NCI-H1436 treated with DMSO at 0.1 percent for 48 hours (cell line): Measurements from ENCODE around the gene SCN7A.
"Not testable (repeated sequence)": the region's sequence is repeated elsewhere in the genome, so short reads cannot be mapped to it uniquely, and the experiment has no call there.

Experiments
- DNase-seq: peaks from one replicate; lab custom pipeline; 2025; lab: John Stamatoyannopoulos, UW

Gene SCN7A

DNA sequence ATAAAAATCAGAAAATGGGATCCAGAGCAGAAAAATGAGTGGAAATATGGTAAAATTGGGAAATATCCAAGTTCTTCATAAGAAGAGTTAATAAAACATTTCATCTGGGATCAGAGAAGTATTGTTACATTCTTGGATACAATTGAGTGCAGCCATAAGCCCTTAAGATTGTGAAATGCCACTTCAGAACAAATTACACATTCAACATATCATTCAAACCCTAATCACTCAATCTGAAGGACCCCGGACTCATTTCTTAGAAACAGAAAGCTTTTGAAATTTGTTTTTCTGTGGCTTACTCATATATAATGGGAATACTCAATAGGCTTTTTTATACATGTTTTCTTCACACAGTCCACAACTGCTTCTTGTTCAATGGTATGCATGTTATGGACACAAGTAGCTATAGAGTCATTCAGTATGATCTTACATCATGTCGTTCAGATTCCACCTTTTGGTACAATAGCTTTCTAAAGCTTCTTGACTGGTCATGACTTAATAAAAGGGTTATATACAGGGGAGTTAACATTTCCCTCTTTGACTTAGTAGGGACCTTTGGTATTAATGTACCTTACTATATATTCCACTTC lies 39.9 kb downstream of the SCN7A start:
- no peak for DNase-seq

DNA sequence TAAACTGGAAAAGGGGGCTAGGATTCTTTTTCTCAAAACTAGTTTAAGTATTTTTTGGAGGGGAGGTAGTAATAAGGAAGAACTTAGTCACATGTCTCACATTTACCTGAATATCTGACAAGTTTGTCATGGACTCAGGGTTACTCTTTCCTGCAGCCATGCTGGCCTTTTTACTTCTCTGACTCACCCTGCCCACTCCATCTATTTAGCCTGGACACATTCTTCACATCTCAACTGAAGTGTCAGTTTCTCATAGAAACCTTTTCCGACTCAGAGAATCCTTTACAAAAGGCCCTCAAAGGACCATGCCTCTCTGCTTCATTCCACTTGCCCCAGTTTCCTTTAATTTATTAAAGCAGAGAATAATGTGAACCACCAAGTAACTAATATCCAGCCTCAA lies 42.6 kb downstream of the SCN7A start:
- DNase-seq = no peak

DNA sequence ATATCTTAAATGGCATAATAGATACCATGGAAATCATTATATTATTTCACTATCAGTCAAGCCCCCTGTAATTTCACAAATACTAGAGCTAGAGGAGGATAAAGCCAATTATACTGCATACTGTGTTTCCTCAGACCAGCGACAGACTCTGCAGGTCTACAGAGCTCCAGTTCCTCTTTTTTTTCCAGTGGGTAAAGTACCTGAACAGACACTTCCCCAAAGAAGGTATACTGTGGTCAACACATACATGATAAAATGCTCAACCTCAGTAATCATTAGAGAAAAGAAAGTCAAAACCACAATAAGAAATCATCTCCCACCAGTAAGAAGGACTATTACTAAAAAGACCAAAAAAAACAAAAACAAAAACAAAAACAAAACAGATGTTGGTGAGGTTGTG lies 44.6 kb downstream of the SCN7A start:
- no peak for DNase-seq

GRCh38 chr2:166448106-166448505 lies 45.9 kb downstream of the SCN7A start:
- DNase-seq = no peak

GRCh38 chr2:166444306-166444705 lies 49.7 kb downstream of the SCN7A start:
- DNase-seq = no peak

- no peak for DNase-seq
Measured at GRCh38 chr2:166440313-166440712, 53.7 kb downstream of the SCN7A start.

GRCh38 chr2:166439078-166439477 lies 55.0 kb downstream of the SCN7A start:
- no peak for DNase-seq

- no peak for DNase-seq
Measured at GRCh38 chr2:166436976-166437375, 57.1 kb downstream of the SCN7A start.

DNA sequence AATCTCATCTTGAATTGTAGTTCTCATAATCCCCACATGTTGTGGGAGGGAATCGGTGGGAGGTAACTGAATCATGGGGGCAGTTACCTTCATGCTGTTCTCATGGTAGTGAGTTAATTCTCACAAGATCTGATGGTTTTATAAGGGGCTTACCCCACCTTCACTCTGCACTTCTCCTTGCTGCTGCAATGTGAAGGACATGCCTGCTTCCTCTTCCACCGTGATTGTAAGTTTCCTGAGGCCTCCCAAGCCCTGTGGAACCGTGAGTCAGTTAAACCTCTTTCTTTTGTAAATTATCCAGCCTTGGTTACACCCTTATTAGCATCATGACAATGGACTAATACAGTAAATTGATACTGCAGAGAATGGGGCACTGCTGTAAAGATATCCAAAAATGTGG lies 57.9 kb downstream of the SCN7A start:
- no peak for DNase-seq

GRCh38 chr2:166434491-166434890 lies 59.6 kb downstream of the SCN7A start:
- no peak for DNase-seq

- no peak for DNase-seq
Measured at GRCh38 chr2:166433457-166433856, 60.6 kb downstream of the SCN7A start.

DNA sequence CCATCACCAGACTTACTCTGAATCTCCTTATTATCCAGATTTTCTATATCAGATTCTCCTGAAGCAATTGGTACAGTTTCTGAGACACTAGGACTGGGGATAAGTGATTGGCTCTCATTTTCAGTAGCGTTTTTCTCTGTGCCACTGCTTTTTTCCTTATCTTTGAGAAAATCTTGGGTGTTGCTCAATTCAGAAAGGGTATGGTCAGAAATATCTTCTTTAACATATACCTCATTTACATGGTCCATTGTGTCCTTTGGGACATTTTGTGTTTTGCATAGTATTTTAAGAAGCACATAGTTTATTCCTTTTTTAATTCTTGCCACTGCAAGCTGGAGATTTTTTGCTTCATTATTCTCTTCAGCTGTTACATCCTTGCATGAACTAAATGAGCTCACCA lies 61.7 kb downstream of the SCN7A start:
- no peak for DNase-seq

- no peak for DNase-seq
Measured at GRCh38 chr2:166424841-166425240, 69.2 kb downstream of the SCN7A start.

DNA sequence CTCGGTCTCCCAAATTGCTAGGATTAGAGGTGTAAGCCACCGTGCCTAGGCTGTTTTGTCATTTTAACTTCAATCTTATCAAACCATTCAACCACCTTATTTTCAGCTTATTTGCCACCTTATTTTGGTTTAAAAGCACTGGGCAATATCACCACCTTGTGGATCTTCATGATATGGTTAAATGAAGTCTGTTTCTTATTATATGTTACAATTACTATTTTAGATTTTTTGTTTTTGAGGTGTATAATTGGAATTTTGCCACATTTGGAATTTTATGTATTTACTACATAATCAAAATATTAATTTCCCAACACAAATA lies 74.5 kb downstream of the SCN7A start:
- DNase-seq = peak; percentile 6

- DNase-seq = no peak
Measured at GRCh38 chr2:166418853-166419615, 75.0 kb downstream of the SCN7A start.

GRCh38 chr2:166417669-166418068 lies 76.4 kb downstream of the SCN7A start:
- DNase-seq = no peak

GRCh38 chr2:166413255-166413654 lies 80.8 kb downstream of the SCN7A start:
- DNase-seq = no peak

DNA sequence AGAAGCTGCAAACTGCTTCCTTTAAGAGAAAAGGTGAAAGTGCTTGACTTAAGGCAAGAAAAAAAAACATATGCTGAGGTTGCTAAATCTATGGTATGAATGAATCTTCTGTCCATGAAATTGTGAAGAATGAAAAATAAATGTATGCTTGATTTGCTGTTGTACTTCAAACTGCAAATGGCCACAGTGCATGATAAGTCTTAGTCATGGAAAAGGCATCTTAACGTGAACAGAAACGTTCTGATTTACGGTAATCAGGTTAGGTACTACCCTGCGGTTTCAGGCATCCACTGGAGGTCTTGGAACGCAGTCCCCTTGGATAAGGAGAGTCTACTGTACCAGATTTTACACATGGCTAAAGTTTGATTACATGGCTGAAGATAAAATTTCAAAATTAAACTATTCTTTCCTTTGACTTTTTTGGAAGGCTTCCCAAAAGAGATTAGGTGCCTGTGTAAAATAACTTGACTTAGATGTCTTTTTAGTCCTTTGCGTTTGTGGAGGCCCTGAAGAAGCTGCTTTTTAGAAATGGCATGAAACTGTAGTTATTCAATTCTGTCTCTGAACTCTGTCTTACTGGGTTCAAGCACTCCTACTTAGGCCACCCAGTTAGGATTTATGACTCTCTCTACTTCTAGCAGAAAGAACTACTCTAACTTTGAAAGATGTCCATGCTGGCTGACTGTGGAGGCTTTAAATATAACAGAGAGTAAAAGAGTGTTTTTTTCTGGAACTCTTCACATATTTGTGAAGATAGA lies 82.4 kb downstream of the SCN7A start:
- DNase-seq = no peak

- no peak for DNase-seq
Measured at GRCh38 chr2:166410828-166411472, 83.1 kb downstream of the SCN7A start.

GRCh38 chr2:166407746-166408145 lies 86.3 kb downstream of the SCN7A start:
- DNase-seq = not testable (repeated sequence)

GRCh38 chr2:166406374-166406773 lies 87.7 kb downstream of the SCN7A start:
- DNase-seq = no peak

- no peak for DNase-seq
Measured at GRCh38 chr2:166405569-166405926, 88.5 kb downstream of the SCN7A start.
